ENCODE results near the gene METTL5. TPM values are rescaled to one million over a fixed set of nuclear protein-coding genes. Genes with fewer than 3 reads are reported as not detected.

METTL5 gene
- total and polyA plus RNA-seq, 4 donors = 45.8 to 245 (median 68.5) TPM

DNA sequence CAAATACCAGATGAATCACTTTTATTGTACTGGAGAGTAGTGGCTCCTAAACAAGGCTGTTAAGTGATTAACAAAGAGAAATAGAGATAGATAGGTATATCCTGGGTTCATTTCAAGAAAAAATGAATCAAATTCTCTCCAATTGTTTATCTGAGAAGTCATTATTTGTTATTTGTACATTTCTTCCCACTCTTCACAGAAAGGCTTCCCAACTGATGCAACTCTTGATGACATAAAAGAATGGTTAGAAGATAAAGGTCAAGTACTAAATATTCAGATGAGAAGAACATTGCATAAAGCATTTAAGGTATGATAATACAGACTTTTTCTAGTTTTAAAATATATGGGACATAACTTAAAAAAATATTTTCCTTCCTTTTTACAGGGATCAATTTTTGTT is 18.1 kb downstream of the METTL5 start:
- DNase-seq (no peak), ATAC-seq (ENCODE audit: low FRiP score) (no peak)
- Histone ChIP-seq H3K36me3 (ENCODE audit: control insufficient read depth in 1 of 2, insufficient read depth in 2 of 2, low read length in 1 of 2) (no peaks in the 10 kb centered on the region), H3K27me3 (ENCODE audit: control insufficient read depth in 1 of 2, insufficient read depth in 2 of 2, low read length in 1 of 2) (no peaks in the 10 kb centered on the region), H3K27ac (ENCODE audit: low read depth in 1 of 2, low read length in 2 of 2) (no peak overlapping the region), H3K4me3 (ENCODE audit: low read length in 2 of 2) (no peak overlapping the region), H3K9me3 (ENCODE audit: control insufficient read depth, low read length) (no peaks in the 10 kb centered on the region), H3K4me1 (ENCODE audit: control insufficient read depth in 1 of 2, insufficient read depth in 2 of 2, low read length in 2 of 2) (peaks cover 0 to 2% of the 10 kb centered on the region in 2 donors)
- intact Hi-C loops (cut with DNase I) = no loop called here

DNA sequence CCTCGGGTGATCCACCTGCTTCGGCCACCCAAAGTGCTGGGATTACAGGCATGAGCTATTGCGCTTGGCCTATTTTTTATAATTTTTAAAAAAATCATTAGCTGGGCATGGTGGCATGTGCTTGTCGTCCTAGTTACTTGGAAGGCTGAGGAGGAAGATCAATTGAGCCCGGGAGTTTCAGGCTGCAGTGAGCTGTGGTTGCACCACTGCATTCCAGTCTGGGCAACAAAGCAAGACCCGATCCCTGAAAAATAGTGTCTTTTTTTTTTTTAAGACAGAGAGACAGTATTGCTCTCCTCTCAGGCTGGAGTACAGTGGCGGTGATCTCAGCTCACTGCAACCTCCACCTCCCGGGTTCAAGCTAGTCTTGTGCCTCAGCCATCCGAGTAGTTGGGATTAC is 21.2 kb downstream of the METTL5 start:
- Histone ChIP-seq H3K4me1 (ENCODE audit: control insufficient read depth in 1 of 2, insufficient read depth in 2 of 2, low read length in 2 of 2) (peaks cover 0 to 2% of the 10 kb centered on the region in 2 donors), H3K27me3 (ENCODE audit: control insufficient read depth in 1 of 2, insufficient read depth in 2 of 2, low read length in 1 of 2) (no peaks in the 10 kb centered on the region), H3K27ac (ENCODE audit: low read depth in 1 of 2, low read length in 2 of 2) (no peak overlapping the region), H3K9me3 (ENCODE audit: control insufficient read depth, low read length) (no peaks in the 10 kb centered on the region), H3K36me3 (ENCODE audit: control insufficient read depth in 1 of 2, insufficient read depth in 2 of 2, low read length in 1 of 2) (no peaks in the 10 kb centered on the region), H3K4me3 (ENCODE audit: low read length in 2 of 2) (no peak overlapping the region)
- DNase-seq (no peak), ATAC-seq (ENCODE audit: low FRiP score) (no peak)
- intact Hi-C loops (cut with DNase I) = no loop called here
- 90 to 94% methylated on average over 9 of the region's 9 CpGs for WGBS, 2 donors

DNA sequence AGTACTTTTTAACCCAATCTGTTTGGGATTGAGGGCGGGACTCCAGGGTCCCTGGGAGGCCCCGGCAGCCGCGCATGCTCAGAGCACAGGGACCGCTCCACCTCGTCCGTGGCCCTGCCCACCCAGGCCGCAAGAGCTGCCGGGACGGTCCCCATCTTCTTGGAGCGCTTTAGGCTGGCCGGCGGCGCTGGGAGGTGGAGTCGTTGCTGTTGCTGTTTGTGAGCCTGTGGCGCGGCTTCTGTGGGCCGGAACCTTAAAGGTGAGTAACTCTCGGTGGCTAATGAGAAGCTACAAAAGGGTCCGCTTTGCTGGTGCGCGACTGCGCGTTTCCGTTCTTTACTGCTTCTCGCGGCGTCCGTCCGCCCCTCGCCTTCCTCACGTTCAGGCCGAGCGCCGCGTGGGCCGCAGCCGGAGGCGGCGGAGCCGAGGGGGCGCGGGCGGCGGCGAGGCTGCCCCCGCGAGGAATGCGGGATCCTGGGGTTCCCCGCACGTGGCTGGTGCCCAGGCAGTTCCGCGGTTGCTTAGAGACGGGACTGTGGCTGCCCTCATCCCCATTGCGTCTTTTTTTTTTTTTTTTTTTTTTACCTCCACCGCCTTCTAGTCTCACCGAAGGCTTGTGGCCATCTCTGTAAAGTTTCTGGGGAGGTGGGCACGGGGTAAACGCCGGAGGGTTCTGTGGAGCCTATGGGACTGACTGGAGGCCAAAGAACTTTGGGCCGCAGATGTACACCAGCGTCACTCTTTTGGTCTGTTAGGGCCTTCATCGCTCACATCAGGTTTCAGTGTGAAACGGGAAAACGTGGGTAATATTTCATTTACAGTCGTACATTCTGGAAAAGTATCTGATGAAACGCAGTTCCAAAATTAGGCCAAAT is 25.8 kb downstream of the METTL5 start, which contains the start of gene SSB:
Gene SSB, plus strand, starts transcription at position 154 of the 875 bp plus-strand sequence. CDS start 2,090 bp downstream, outside the sequence.
- H3K27ac ChIP-seq (ENCODE audit: low read depth in 1 of 2, low read length in 2 of 2) = peak within 1 kb of the TSS in 1 of 2 donors; percentile 70
- peak; percentile 95 to 98 for DNase-seq
- ATAC-seq (ENCODE audit: low FRiP score) = peak; percentile 99
- H3K4me1 ChIP-seq (ENCODE audit: control insufficient read depth in 1 of 2, insufficient read depth in 2 of 2, low read length in 2 of 2) = peaks cover 0 to 2% of the 10 kb centered on the region in 2 donors
- 0% methylated on average over 44 to 67 of the region's 67 CpGs for WGBS, 2 donors
- intact Hi-C loops (cut with DNase I) = no loop called here
- H3K27me3 ChIP-seq (ENCODE audit: control insufficient read depth in 1 of 2, insufficient read depth in 2 of 2, low read length in 1 of 2) = no peaks in the 10 kb centered on the region
- no peaks in the 10 kb centered on the region for H3K36me3 ChIP-seq (ENCODE audit: control insufficient read depth in 1 of 2, insufficient read depth in 2 of 2, low read length in 1 of 2)
- no peaks in the 10 kb centered on the region for H3K9me3 ChIP-seq (ENCODE audit: control insufficient read depth, low read length)
- peak within 1 kb of the TSS; percentile 61 to 88 for H3K4me3 ChIP-seq (ENCODE audit: low read length in 2 of 2)

DNA sequence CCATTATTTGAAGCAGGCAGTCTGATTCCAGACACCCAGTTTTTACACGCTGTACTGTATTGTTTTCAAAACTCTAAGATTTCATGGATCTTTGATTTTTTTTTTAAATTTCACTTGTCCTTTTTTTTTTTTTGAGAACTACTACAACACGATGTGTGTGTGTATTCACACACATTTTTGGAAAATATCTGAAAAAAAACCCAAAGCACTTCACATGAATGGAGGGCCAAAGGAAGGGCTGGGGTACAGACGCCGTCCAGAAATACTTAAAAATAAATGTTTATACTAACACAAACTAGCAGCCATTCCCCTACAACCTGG is 26.3 kb downstream of the METTL5 start:
- no peak overlapping the region for H3K27ac ChIP-seq (ENCODE audit: low read depth in 1 of 2, low read length in 2 of 2)
- peak overlapping the region; percentile 61 to 88 for H3K4me3 ChIP-seq (ENCODE audit: low read length in 2 of 2)
- ATAC-seq (ENCODE audit: low FRiP score) = no peak
- no peaks in the 10 kb centered on the region for H3K4me1 ChIP-seq (ENCODE audit: control insufficient read depth in 1 of 2, insufficient read depth in 2 of 2, low read length in 2 of 2)
- DNase-seq = no peak
- 2 to 4% methylated on average over 4 of the region's 4 CpGs for WGBS, 2 donors
- H3K27me3 ChIP-seq (ENCODE audit: control insufficient read depth in 1 of 2, insufficient read depth in 2 of 2, low read length in 1 of 2) = no peaks in the 10 kb centered on the region
- intact Hi-C loops (cut with DNase I) = no loop called here
- no peaks in the 10 kb centered on the region for H3K9me3 ChIP-seq (ENCODE audit: control insufficient read depth, low read length)
- no peaks in the 10 kb centered on the region for H3K36me3 ChIP-seq (ENCODE audit: control insufficient read depth in 1 of 2, insufficient read depth in 2 of 2, low read length in 1 of 2)

DNA sequence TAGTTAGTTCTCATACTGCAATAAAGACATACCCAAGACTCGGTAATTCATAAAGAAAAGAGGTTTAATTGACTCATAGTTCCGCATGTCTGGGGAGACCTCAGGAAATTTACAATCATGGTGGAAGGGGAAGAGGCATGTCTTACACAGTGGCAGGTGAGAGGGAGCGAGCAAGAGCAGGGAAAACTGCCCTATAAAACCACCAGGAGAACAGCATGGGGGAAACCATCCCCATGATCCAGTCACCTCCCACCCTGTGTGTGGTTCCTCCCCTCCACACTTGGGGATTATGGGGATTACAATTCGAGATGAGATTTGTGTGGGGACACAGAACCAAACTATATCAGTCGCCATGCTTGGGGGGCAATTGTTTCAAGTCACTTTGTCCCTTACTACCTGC is 27.1 kb downstream of the METTL5 start:
- H3K27me3 ChIP-seq (ENCODE audit: control insufficient read depth in 1 of 2, insufficient read depth in 2 of 2, low read length in 1 of 2) = no peaks in the 10 kb centered on the region
- H3K9me3 ChIP-seq (ENCODE audit: control insufficient read depth, low read length) = no peaks in the 10 kb centered on the region
- DNase-seq (no peak), ATAC-seq (ENCODE audit: low FRiP score) (no peak)
- H3K4me1 ChIP-seq (ENCODE audit: control insufficient read depth in 1 of 2, insufficient read depth in 2 of 2, low read length in 2 of 2) = no peaks in the 10 kb centered on the region
- no peak overlapping the region for H3K4me3 ChIP-seq (ENCODE audit: low read length in 2 of 2)
- H3K27ac ChIP-seq (ENCODE audit: low read depth in 1 of 2, low read length in 2 of 2) = no peak overlapping the region
- no peaks in the 10 kb centered on the region for H3K36me3 ChIP-seq (ENCODE audit: control insufficient read depth in 1 of 2, insufficient read depth in 2 of 2, low read length in 1 of 2)
- 82 to 85% methylated on average over 5 of the region's 5 CpGs for WGBS, 2 donors
- intact Hi-C loops (cut with DNase I) = no loop called here

DNA sequence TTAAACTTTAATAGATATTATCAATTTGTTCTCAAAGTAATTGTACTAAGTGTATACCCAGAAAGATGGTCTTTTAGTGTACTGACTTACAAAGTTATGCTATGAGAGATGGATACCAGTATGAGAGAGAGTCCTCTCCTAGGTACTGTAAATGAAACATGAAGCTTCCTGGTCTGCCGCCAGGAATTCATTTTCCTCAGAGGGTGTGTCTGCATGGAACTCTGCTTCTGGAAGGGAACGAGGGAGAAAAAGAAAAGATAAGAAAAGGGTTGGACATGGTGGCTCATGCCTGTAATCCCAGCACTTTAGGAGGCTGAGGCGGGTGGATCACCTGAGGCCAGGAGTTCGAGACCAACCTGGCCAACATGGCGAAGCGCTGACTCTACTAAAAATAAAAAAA is 28.3 kb downstream of the METTL5 start:
- WGBS, 2 donors = 75 to 79% methylated on average over 6 of the region's 6 CpGs
- intact Hi-C loops (cut with DNase I) = no loop called here

DNA sequence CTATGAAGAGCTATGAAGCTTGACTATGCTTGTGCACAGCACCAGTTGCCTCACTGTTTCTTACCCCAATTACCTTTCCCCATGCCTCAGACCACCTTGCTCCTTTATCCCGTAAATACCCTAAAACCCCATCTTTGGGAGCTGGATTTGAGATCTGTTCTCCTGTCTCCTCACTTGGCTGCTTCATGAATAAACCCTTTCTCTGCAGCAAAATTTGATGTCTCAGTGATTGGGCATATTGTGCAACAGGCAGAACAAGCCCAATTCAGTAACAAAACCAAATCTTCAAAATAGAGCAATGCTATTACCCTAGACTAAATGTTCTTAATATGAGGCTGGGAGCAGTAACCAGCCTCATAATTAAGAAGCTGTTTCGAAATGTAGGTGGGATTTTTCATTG is 29.5 kb downstream of the METTL5 start:
- no peak for DNase-seq
- 68 to 95% methylated on average over 2 of the region's 2 CpGs for WGBS, 2 donors
- no peaks in the 10 kb centered on the region for H3K27me3 ChIP-seq (ENCODE audit: control insufficient read depth in 1 of 2, insufficient read depth in 2 of 2, low read length in 1 of 2)
- intact Hi-C loops (cut with DNase I) = no loop called here
- ATAC-seq (ENCODE audit: low FRiP score) = no peak
- H3K9me3 ChIP-seq (ENCODE audit: control insufficient read depth, low read length) = no peaks in the 10 kb centered on the region
- no peaks in the 10 kb centered on the region for H3K4me1 ChIP-seq (ENCODE audit: control insufficient read depth in 1 of 2, insufficient read depth in 2 of 2, low read length in 2 of 2)
- no peak overlapping the region for H3K4me3 ChIP-seq (ENCODE audit: low read length in 2 of 2)
- H3K36me3 ChIP-seq (ENCODE audit: control insufficient read depth in 1 of 2, insufficient read depth in 2 of 2, low read length in 1 of 2) = no peaks in the 10 kb centered on the region
- H3K27ac ChIP-seq (ENCODE audit: low read depth in 1 of 2, low read length in 2 of 2) = no peak overlapping the region

More for the DNA sequence above, 28.3 kb downstream of the METTL5 start:
- Histone ChIP-seq H3K27me3 (ENCODE audit: control insufficient read depth in 1 of 2, insufficient read depth in 2 of 2, low read length in 1 of 2) (no peaks in the 10 kb centered on the region), H3K4me3 (ENCODE audit: low read length in 2 of 2) (no peak overlapping the region), H3K9me3 (ENCODE audit: control insufficient read depth, low read length) (no peaks in the 10 kb centered on the region), H3K4me1 (ENCODE audit: control insufficient read depth in 1 of 2, insufficient read depth in 2 of 2, low read length in 2 of 2) (no peaks in the 10 kb centered on the region), H3K27ac (ENCODE audit: low read depth in 1 of 2, low read length in 2 of 2) (no peak overlapping the region), H3K36me3 (ENCODE audit: control insufficient read depth in 1 of 2, insufficient read depth in 2 of 2, low read length in 1 of 2) (no peaks in the 10 kb centered on the region)
- DNase-seq (no peak), ATAC-seq (ENCODE audit: low FRiP score) (no peak)

DNA sequence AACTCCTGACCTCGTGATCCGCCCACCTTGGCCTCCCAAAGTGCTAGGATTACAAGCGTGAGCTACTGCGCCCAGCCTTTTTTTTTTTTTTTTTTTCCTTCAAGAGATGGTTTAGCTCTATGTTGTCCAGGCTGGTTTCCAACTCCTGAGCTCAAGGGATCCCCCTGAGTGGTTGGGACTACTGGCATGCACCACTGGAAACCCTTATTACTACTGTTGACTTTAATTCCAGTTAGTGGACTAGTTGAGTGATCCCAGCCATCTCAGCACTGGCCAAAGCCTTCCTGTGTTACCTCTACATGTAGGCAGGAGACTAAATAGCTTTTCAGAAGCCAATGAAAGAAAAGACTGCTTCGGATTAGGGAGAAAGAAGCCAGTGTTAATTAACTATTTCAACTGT is 34.1 kb downstream of the METTL5 start:
- whole genome bisulfite sequencing, 2 donors = 88 to 89% methylated on average over 5 of the region's 5 CpGs
- ATAC-seq (ENCODE audit: low FRiP score) (no peak), DNase-seq (no peak)
- H3K27ac ChIP-seq (ENCODE audit: low read depth in 1 of 2, low read length in 2 of 2) = no peak overlapping the region
- no peaks in the 10 kb centered on the region for H3K4me1 ChIP-seq (ENCODE audit: control insufficient read depth in 1 of 2, insufficient read depth in 2 of 2, low read length in 2 of 2)
- intact Hi-C loops (cut with DNase I) = no loop called here
- H3K36me3 ChIP-seq (ENCODE audit: control insufficient read depth in 1 of 2, insufficient read depth in 2 of 2, low read length in 1 of 2) = no peaks in the 10 kb centered on the region
- H3K27me3 ChIP-seq (ENCODE audit: control insufficient read depth in 1 of 2, insufficient read depth in 2 of 2, low read length in 1 of 2) = no peaks in the 10 kb centered on the region
- H3K4me3 ChIP-seq (ENCODE audit: low read length in 2 of 2) = no peak overlapping the region
- no peaks in the 10 kb centered on the region for H3K9me3 ChIP-seq (ENCODE audit: control insufficient read depth, low read length)

DNA sequence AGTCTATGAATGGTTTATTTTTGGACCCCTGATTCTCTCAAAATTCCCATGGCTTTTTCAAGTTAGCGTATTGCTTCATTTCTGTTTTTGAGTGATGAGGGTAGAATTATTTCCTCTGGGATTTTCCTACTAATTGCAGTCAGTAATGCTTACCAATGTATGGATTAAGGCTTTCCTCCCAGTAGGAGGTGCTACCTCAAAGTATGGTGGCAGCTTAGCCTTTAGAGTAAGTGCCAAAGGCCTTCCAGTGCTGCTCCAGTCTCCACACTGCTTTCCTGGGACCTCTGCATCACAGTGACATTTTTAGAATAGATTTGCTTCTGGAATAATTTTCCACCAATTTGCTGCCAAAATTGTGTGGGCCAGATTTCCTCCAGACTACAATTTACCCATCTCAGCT is 42.2 kb downstream of the METTL5 start:
- ATAC-seq (ENCODE audit: low FRiP score) (no peak), DNase-seq (no peak)
- Histone ChIP-seq H3K4me1 (ENCODE audit: control insufficient read depth in 1 of 2, insufficient read depth in 2 of 2, low read length in 2 of 2) (no peaks in the 10 kb centered on the region), H3K27me3 (ENCODE audit: control insufficient read depth in 1 of 2, insufficient read depth in 2 of 2, low read length in 1 of 2) (no peaks in the 10 kb centered on the region), H3K4me3 (ENCODE audit: low read length in 2 of 2) (no peak overlapping the region), H3K27ac (ENCODE audit: low read depth in 1 of 2, low read length in 2 of 2) (no peak overlapping the region), H3K36me3 (ENCODE audit: control insufficient read depth in 1 of 2, insufficient read depth in 2 of 2, low read length in 1 of 2) (no peaks in the 10 kb centered on the region), H3K9me3 (ENCODE audit: control insufficient read depth, low read length) (no peaks in the 10 kb centered on the region)
- WGBS, 2 donors = 89 to 97% methylated on average over 1 of the region's 1 CpG
- intact Hi-C loops (cut with DNase I) = no loop called here

Measured in aorta (tissue), 5 donors.